Fibroblast of mammary gland (primary cell): ENCODE measurements around the gene SCARB2.
"Not testable (repeated sequence)": the region's sequence is repeated elsewhere in the genome, so short reads cannot be mapped to it uniquely, and the experiment has no call there.

Experiments
- DNase-seq: peaks from one replicate; pipeline ENCODE4 v3.0.0-alpha.2; 2010; ENCODE audit warnings: low read depth
- H3K4me3 ChIP-seq: 2 replicates; pipeline ENCODE4 v1.5.1; 2011; ENCODE audit warnings: low read depth, mild to moderate bottlenecking, low read length, moderate library complexity; ENCODE audit not compliant: control insufficient read depth
- TF ChIP-seq, protein P1 (sequence below): conservative IDR thresholded peaks from 2 replicates; pipeline ENCODE4 v1.5.1; 2011; ENCODE audit warnings: low read depth, low read length, inconsistent platforms; ENCODE audit not compliant: control insufficient read depth, insufficient read depth

Gene SCARB2

GRCh38 chr4:76252271-76252653 lies 38.6 kb upstream of the SCARB2 start:
- H3K4me3 ChIP-seq = no peak overlapping the region
- TF ChIP-seq, protein P1, sequence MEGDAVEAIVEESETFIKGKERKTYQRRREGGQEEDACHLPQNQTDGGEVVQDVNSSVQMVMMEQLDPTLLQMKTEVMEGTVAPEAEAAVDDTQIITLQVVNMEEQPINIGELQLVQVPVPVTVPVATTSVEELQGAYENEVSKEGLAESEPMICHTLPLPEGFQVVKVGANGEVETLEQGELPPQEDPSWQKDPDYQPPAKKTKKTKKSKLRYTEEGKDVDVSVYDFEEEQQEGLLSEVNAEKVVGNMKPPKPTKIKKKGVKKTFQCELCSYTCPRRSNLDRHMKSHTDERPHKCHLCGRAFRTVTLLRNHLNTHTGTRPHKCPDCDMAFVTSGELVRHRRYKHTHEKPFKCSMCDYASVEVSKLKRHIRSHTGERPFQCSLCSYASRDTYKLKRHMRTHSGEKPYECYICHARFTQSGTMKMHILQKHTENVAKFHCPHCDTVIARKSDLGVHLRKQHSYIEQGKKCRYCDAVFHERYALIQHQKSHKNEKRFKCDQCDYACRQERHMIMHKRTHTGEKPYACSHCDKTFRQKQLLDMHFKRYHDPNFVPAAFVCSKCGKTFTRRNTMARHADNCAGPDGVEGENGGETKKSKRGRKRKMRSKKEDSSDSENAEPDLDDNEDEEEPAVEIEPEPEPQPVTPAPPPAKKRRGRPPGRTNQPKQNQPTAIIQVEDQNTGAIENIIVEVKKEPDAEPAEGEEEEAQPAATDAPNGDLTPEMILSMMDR = no peak
- DNase-seq = no peak

- DNase-seq = peak; percentile 8
- H3K4me3 ChIP-seq = peak within 1 kb of the TSS; percentile 36
- TF ChIP-seq, protein P1 = no peak
Observed at GRCh38 chr4:76251441-76252270, 38.0 kb upstream of the SCARB2 start, which contains the start of gene FAM47E. Gene FAM47E (plus strand): TSS chr4:76251721. CDS start chr4:76251747, 26 bp downstream.

GRCh38 chr4:76250962-76251361 lies 37.3 kb upstream of the SCARB2 start:
- H3K4me3 ChIP-seq = no peak overlapping the region
- DNase-seq = no peak
- TF ChIP-seq, protein P1 = no peak

GRCh38 chr4:76246852-76247251 lies 33.2 kb upstream of the SCARB2 start:
- no peak for DNase-seq
- no peak overlapping the region for H3K4me3 ChIP-seq
- TF ChIP-seq, protein P1 = no peak

DNA sequence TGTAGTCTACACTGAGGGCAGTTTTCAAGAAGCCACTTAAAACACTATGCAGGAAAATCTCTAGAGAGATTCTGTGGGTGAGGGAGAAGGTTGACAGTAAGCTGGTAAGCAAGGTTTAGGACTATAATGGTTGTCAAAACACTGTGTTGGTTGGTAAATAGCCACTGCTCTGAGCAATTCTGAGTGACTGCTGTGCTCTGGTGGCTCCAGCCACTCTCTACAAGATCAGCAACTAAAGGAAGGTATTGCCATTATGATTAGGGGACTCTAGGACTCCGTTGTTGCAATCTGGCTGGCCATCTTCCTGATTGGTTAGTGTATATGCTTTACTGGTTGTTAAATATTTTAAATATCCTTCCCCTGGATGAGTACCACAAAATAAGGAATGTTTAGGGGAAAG lies 32.4 kb upstream of the SCARB2 start:
- TF ChIP-seq, protein P1 = no peak
- no peak for DNase-seq
- H3K4me3 ChIP-seq = no peak overlapping the region

GRCh38 chr4:76243877-76244276 lies 30.3 kb upstream of the SCARB2 start:
- DNase-seq, H3K4me3 ChIP-seq: not testable (repeated sequence)

DNA sequence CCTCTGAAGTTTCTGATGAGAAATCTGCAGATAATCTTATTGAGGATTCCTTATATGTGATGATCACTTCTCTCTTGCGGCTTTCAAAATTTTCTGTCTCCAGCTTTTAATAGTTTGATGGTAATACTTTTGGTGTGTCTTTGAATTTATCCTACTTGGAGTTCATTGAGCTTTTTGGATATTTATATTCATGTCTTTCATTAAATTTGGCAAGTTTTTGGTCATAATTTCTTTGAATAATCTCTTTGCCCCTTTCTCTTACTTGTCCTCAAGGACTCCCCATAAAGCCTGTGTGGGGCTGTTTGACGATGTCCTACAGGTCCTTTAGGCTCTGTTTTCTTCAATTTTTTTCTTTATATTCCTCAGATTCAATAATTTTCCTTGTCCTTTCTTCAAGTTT lies 26.6 kb upstream of the SCARB2 start:
- TF ChIP-seq, protein P1 = no peak
- DNase-seq = no peak

More for the DNA sequence above, 26.6 kb upstream of the SCARB2 start:
- no peak overlapping the region for H3K4me3 ChIP-seq
